Mucosa of descending colon (tissue), 3 donors: ENCODE data around the gene PARN. TPM values are rescaled to one million over a fixed set of nuclear protein-coding genes. Genes with fewer than 3 reads are reported as not detected.
"Not testable (repeated sequence)": the region's sequence is repeated elsewhere in the genome, so short reads cannot be mapped to it uniquely, and the experiment has no call there.

Source experiments
- ATAC-seq: fragments of 200-7000 bp; cut with Tn5 transposase; one replicate; pipeline ENCODE4 v1.9.1; 2020; ENCODE audit warnings: mild to moderate bottlenecking, moderate library complexity
- DNase-seq, 3 donors: peaks; one replicate each; pipeline ENCODE4 v3.0.0-alpha.2; 2020
- H3K36me3 ChIP-seq: fragments of 200-600 bp; one replicate; pipeline ENCODE4 v1.8.0; 2021; ENCODE audit warnings: low read depth, mild to moderate bottlenecking
- H3K4me1 ChIP-seq: fragments of 200-600 bp; one replicate; pipeline ENCODE4 v1.8.0; 2021; ENCODE audit warnings: low read depth, mild to moderate bottlenecking
- H3K4me3 ChIP-seq: fragments of 200-600 bp; one replicate; pipeline ENCODE4 v1.8.0; 2021; ENCODE audit warnings: mild to moderate bottlenecking
- H3K9me3 ChIP-seq: fragments of 200-600 bp; one replicate; pipeline ENCODE4 v1.8.0; 2021; ENCODE audit warnings: mild to moderate bottlenecking
- CTCF ChIP-seq: fragments of 200-600 bp; IDR thresholded peaks from one replicate; pipeline ENCODE4 v1.8.0; 2022; ENCODE audit warnings: antibody characterized with exemption, mild to moderate bottlenecking
- intact Hi-C, 2 donors: fragments of 100-400 bp; cut with DNase I in 1 of 2; cut with micrococcal nuclease in 1 of 2; formaldehyde crosslinking; loops; one replicate each; pipeline versions ENCODE4 v1.11.0 to v1.11.1; 2022; cut with DNase I, micrococcal nuclease
- total RNA-seq, 3 donors: library from RNA; stranded (reverse); fragmentation: NEBNext Ultra II Directional in 2 of 3; extraction: Animal tissue kit (Norgen Biotek cat#: 25700) in 2 of 3; gene quantifications; one replicate each; pipeline versions ENCODE4 v1.2.1 to v1.2.4, GENCODE V29; 2021 to 2023
- donor health status: DM: no; HTN: no; CAD: no; lungs with moderate emphysema.
- donor health status: DM: no; HTN: no; CAD: no.
- donor health status: DM: no; HTN: yes; CAD: no.

Gene PARN
- total RNA-seq, 3 donors from 2014 or later: 31.5 to 34.0 (median 33.3) TPM

- no peak for TF ChIP-seq CTCF
- ATAC-seq: no peak
- no peaks in the 10 kb centered on the region for H3K36me3 ChIP-seq
- DNase-seq: no peak
- no peaks in the 10 kb centered on the region for H3K9me3 ChIP-seq
- H3K4me1 ChIP-seq: no peaks in the 10 kb centered on the region
- intact Hi-C loops: no loop called here
- no peak overlapping the region for H3K4me3 ChIP-seq
Measured at GRCh38 chr16:14400285-14400977, 229.6 kb downstream of the PARN start.

GRCh38 chr16:14399378-14400284 lies 230.4 kb downstream of the PARN start:
- no peak for DNase-seq
- intact Hi-C loops: no loop called here
- H3K4me1 ChIP-seq: no peaks in the 10 kb centered on the region
- no peak for TF ChIP-seq CTCF
- ATAC-seq: peak; percentile 68
- no peaks in the 10 kb centered on the region for H3K36me3 ChIP-seq
- no peaks in the 10 kb centered on the region for H3K9me3 ChIP-seq
- H3K4me3 ChIP-seq: no peak overlapping the region

GRCh38 chr16:14398014-14398717 lies 231.9 kb downstream of the PARN start:
- TF ChIP-seq CTCF: no peak
- no peaks in the 10 kb centered on the region for H3K9me3 ChIP-seq
- intact Hi-C loops: no loop called here
- DNase-seq (no peak), ATAC-seq (no peak)
- H3K4me3 ChIP-seq: no peak overlapping the region
- H3K4me1 ChIP-seq: no peaks in the 10 kb centered on the region
- H3K36me3 ChIP-seq: no peaks in the 10 kb centered on the region

- H3K4me3 ChIP-seq, H3K4me1 ChIP-seq, ATAC-seq, H3K9me3 ChIP-seq, DNase-seq, H3K36me3 ChIP-seq, intact Hi-C loops: not testable (repeated sequence)
Measured at GRCh38 chr16:14395710-14396304, 234.3 kb downstream of the PARN start.

- H3K36me3 ChIP-seq: no peaks in the 10 kb centered on the region
- H3K4me1 ChIP-seq: no peaks in the 10 kb centered on the region
- intact Hi-C loops: no loop called here
- no peak overlapping the region for H3K4me3 ChIP-seq
- H3K9me3 ChIP-seq: no peaks in the 10 kb centered on the region
- no peak for TF ChIP-seq CTCF
- no peak for DNase-seq
- no peak for ATAC-seq
Measured at GRCh38 chr16:14394834-14395233, 235.2 kb downstream of the PARN start.
